ENCODE data around the gene MXD3. TPM values are rescaled to one million over a fixed set of nuclear protein-coding genes. Genes with fewer than 3 reads are reported as not detected.

Gene MXD3
- total RNA-seq, 8 experiments from 2014 or later: 2.4 to 34.1 (median 6.3) TPM

Other genes with a start within 250 kb of the MXD3 start
- gene FGFR4, start 225.0 kb downstream of the MXD3 start, total RNA-seq: 10 to 100 TPM in 1 of 8 experiments, 1 to 10 TPM in 6, under 1 TPM in 1; 0.98 to 11.2 (median 2.2) TPM
- gene NSD1, start 178.1 kb downstream of the MXD3 start, total RNA-seq: 10 to 100 TPM; 23.9 to 91.7 (median 32.6) TPM
- gene RAB24, start 8.2 kb downstream of the MXD3 start, total RNA-seq: 10 to 100 TPM; 14.6 to 34.0 (median 23.8) TPM
- gene PRELID1, start 8.1 kb downstream of the MXD3 start, total RNA-seq: 100 to 1,000 TPM in 3 of 8 experiments, 10 to 100 TPM in 5; 64.9 to 154 (median 93.2) TPM
- gene LMAN2, start 39.8 kb upstream of the MXD3 start, total RNA-seq: 100 to 1,000 TPM in 4 of 8 experiments, 10 to 100 TPM in 4; 48.3 to 219 (median 111) TPM
- 10 to 100 TPM in 1 of 8 experiments, 1 to 10 TPM in 7; 2.3 to 23.9 (median 4.7) TPM for gene RGS14, start 46.0 kb upstream of the MXD3 start, total RNA-seq
- gene SLC34A1, start 72.5 kb upstream of the MXD3 start, total RNA-seq: under 1 TPM in 6 of 8 experiments, not detected in 2; 0.05 to 0.94 (median 0.42) TPM
- under 1 TPM in 1 of 8 experiments, not detected in 7; 0.92 TPM for gene PFN3, start 88.8 kb upstream of the MXD3 start, total RNA-seq
- gene F12, start 97.7 kb upstream of the MXD3 start, total RNA-seq: 1 to 10 TPM; 1.0 to 6.5 (median 2.4) TPM
- gene GRK6, start 114.8 kb upstream of the MXD3 start, total RNA-seq: 10 to 100 TPM; 16.2 to 29.5 (median 21.5) TPM
- gene PRR7, start 134.9 kb upstream of the MXD3 start, total RNA-seq: 1 to 10 TPM; 2.0 to 8.1 (median 3.8) TPM
- gene DBN1, start 161.7 kb upstream of the MXD3 start, total RNA-seq: 100 to 1,000 TPM in 6 of 8 experiments, 10 to 100 TPM in 2; 70.8 to 406 (median 136) TPM
- gene PDLIM7, start 185.7 kb upstream of the MXD3 start, total RNA-seq: 100 to 1,000 TPM in 2 of 8 experiments, 10 to 100 TPM in 6; 24.6 to 116 (median 54.3) TPM
- 1 to 10 TPM in 7 of 8 experiments, under 1 TPM in 1; 0.92 to 4.9 (median 2.4) TPM for gene DOK3, start 197.9 kb upstream of the MXD3 start, total RNA-seq
- 100 to 1,000 TPM in 3 of 8 experiments, 10 to 100 TPM in 5; 72.7 to 158 (median 97.0) TPM for gene DDX41, start 205.1 kb upstream of the MXD3 start, total RNA-seq
- gene FAM193B, start 242.7 kb upstream of the MXD3 start, total RNA-seq: 10 to 100 TPM; 29.0 to 71.4 (median 46.5) TPM

Data from motor neuron (in vitro differentiated cells).